IMR-90 (cell line): ENCODE results near the gene CDYL2.

ENCODE experiments used
- CEBPB ChIP-seq: IDR thresholded peaks from 2 replicates; pipeline ENCODE4 v1.6.1; 2012; ENCODE audit warnings: low read depth, low read length, improper control_type of control experiment
- CTCF ChIP-seq: conservative IDR thresholded peaks from 2 replicates; pipeline ENCODE4 v1.5.1; 2012; ENCODE audit warnings: mild to moderate bottlenecking, low read depth, low read length, improper control_type of control experiment
- RFX5 ChIP-seq: IDR thresholded peaks from 2 replicates; pipeline ENCODE4 v1.8.0; 2012; ENCODE audit warnings: low read depth, mild to moderate bottlenecking, low read length, moderate library complexity

- no peak for TF ChIP-seq CTCF
- TF ChIP-seq RFX5, result no peak
- TF ChIP-seq CEBPB, result no peak
Measured at GRCh38 chr16:80846680-80847079, 42.3 kb upstream of the CDYL2 start.
